Measurements from ENCODE around the gene FZR1.

DNA sequence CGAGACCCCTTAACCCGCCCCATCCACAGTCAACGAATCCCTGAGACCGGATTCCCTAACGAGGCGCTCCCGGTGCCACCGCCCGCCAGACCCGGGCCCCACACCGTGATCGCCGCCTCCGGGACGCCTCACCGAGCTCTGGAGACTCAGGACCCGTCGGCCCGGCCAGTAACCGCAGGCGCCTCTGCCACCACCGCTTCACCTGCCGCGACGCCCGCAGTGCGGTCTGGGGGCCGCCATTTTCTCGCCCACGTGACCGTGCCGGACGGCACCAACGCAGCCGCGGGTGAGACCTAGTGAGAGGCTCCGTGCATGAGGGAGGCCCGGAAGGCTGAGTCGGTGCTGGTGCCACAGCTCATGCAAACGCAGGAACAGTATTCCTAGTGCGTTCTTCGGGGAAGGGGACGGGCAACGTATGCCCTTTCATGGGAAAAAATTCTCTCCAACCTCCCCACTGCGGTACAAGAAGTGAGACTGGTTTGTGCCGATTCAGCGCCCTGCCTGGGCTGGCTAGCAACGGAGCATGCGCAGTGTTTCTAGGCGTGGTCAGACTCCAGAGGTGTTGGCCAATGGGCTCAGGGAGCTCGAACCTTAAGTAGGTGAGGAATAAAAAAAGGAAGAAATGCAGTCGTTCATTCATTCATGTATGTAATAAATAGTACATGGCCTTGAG, 5.5 kb upstream of the FZR1 start, which contains the start of gene DOHH:
- peak in 1 of 2 donors; percentile 25 for TF ChIP-seq POLR2A (IDR thresholded peaks at IDR 0.05)
- TF ChIP-seq, protein P1, sequence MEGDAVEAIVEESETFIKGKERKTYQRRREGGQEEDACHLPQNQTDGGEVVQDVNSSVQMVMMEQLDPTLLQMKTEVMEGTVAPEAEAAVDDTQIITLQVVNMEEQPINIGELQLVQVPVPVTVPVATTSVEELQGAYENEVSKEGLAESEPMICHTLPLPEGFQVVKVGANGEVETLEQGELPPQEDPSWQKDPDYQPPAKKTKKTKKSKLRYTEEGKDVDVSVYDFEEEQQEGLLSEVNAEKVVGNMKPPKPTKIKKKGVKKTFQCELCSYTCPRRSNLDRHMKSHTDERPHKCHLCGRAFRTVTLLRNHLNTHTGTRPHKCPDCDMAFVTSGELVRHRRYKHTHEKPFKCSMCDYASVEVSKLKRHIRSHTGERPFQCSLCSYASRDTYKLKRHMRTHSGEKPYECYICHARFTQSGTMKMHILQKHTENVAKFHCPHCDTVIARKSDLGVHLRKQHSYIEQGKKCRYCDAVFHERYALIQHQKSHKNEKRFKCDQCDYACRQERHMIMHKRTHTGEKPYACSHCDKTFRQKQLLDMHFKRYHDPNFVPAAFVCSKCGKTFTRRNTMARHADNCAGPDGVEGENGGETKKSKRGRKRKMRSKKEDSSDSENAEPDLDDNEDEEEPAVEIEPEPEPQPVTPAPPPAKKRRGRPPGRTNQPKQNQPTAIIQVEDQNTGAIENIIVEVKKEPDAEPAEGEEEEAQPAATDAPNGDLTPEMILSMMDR (IDR thresholded peaks at IDR 0.05 in 4 of 5, conservative IDR thresholded peaks at IDR 0.05 in 1 of 5) = no peak

Data from gastrocnemius medialis (tissue), 4 donors.